Heart right ventricle (tissue), 16 donors: ENCODE measurements around the gene ICOS. TPM values are rescaled to one million over a fixed set of nuclear protein-coding genes. Genes with fewer than 3 reads are reported as not detected.

ENCODE experiments used
- ATAC-seq, 8 donors: fragments of 200-7000 bp; cut with Tn5 transposase; one replicate each; pipeline ENCODE4 v1.9.1; 2020; ENCODE audit warnings: mild to moderate bottlenecking in 8 of 8, moderate library complexity in 8 of 8, moderate number of reproducible peaks in 1 of 8
- DNase-seq, 2 donors: peaks; one replicate each; pipeline ENCODE4 v3.0.0-alpha.2; 2020
- H3K27ac ChIP-seq, 10 donors: fragments of 200-600 bp; sonication (generic) in 2 of 10; one replicate each; pipeline versions ENCODE4 v1.5.0 to v1.8.0; 2020 to 2022; ENCODE audit warnings: mild to moderate bottlenecking in 3 of 10
- H3K27me3 ChIP-seq, 7 donors: fragments of 200-600 bp; one replicate each; pipeline ENCODE4 v1.8.0; 2021 to 2022; ENCODE audit warnings: mild to moderate bottlenecking in 2 of 7
- H3K36me3 ChIP-seq, 9 donors: fragments of 200-600 bp; sonication (generic) in 1 of 9; one replicate each; pipeline versions ENCODE4 v1.5.0 to v1.8.0; 2020 to 2022; ENCODE audit warnings: mild to moderate bottlenecking in 2 of 9
- H3K4me1 ChIP-seq, 9 donors: fragments of 200-600 bp; sonication (generic) in 1 of 9; one replicate each; pipeline versions ENCODE4 v1.5.0 to v1.8.0; 2020 to 2022; ENCODE audit warnings: mild to moderate bottlenecking in 4 of 9
- H3K4me3 ChIP-seq, 10 donors: fragments of 200-600 bp; sonication (generic) in 2 of 10; one replicate each; pipeline versions ENCODE4 v1.5.0 to v1.8.0; 2020 to 2022; ENCODE audit warnings: mild to moderate bottlenecking in 7 of 10, moderate library complexity in 2 of 10
- H3K9me3 ChIP-seq, 11 donors: fragments of 200-600 bp in 10 of 11; sonication (generic) in 2 of 11; one replicate each; pipeline versions ENCODE4 v1.5.0 to v1.8.0; 2013 to 2022; ENCODE audit warnings: mild to moderate bottlenecking in 2 of 11, control low read depth in 1 of 11, moderate library complexity in 1 of 11
- WGBS, 2 donors: extraction: QIAGEN DNeasy Blood & Tissue Kit; methylation state at CpG; one replicate each; pipeline ENCODE4 v1.1.7; 2013; ENCODE audit warnings: inconsistent platforms in 1 of 2; 5-methylcytosine and 5-hydroxymethylcytosine counted together
- intact Hi-C, 10 donors: fragments of 100-400 bp; cut with DNase I; formaldehyde crosslinking; loops; one replicate each; pipeline versions ENCODE4 v1.11.1 to v1.14.2; 2022
- polyA plus RNA-seq, 2 donors: library from polyadenylated mRNA; stranded (reverse); fragments of 200-250 nt; gene quantifications; one replicate each; pipeline ENCODE4 v1.2.3, GENCODE V29; 2013
- total RNA-seq, 10 donors: library from RNA; stranded (reverse); fragmentation: NEBNext Ultra II Directional in 3 of 10; extraction: Animal tissue kit (Norgen Biotek cat#: 25700) in 3 of 10; gene quantifications; one replicate each; pipeline versions ENCODE4 v1.2.1 to v1.2.4, GENCODE V29; 2021 to 2023
- TF ChIP-seq, protein P1 (sequence below), 9 donors: fragments of 200-600 bp; sonication (generic) in 2 of 9; IDR thresholded peaks; one replicate each; pipeline versions ENCODE4 v1.5.0 to v1.8.0; 2021 to 2022; ENCODE audit warnings: antibody characterized with exemption in 9 of 9, mild to moderate bottlenecking in 5 of 9, moderate library complexity in 1 of 9
- donor health status: Arrhythmogenic right ventricular cardiomyopathy.
- donor health status: ischemic (EF 13 %, LVEDD 7.1; RV severe dilation, severe dysfunction).
- donor health status: healthy with polysubstance abuse.
- donor health status: DM: no; HTN: yes; CAD: no.
- donor health status: DM: no; HTN: no; CAD: no.
- donor health status: ischemic (EF 25% LVEDD 6.9; RV normal size, moderate dysfunction).
- donor health status: ischemic (EF 25% LVEDD 5.7; RV mildly dilated, moderate dysfunction).
- donor health status: healthy.
- donor health status: DM: yes; HTN: yes; CAD: no.
- donor health status: Ischemic cardiomyopathy.
- donor health status: ischemic (EF 35%, LVEDD 5.7; RV mildly dilated, moderate dysfunction).
- donor health status: nonischemic (EF 11% LVEDD 7.7; RV severe dilation, severe dysfunction).
- donor health status: DM: yes; HTN: yes; CAD: no.
- donor health status: PGD.
- donor health status: ischemic (EF 29% LVEDD 5.4; RV normal size, mild dysfunction).
- donor health status: nonischemic (EF 23%, LVEDD 6.1; RV moderate dilation, normal function).

The ICOS gene
- total and polyA plus RNA-seq, 12 donors = 0.01 to 1.2 (median 0.09) TPM; not detected in 7

- intact Hi-C loops = loop anchor here in 9 of 10 donors (2.0 to 10.0 kb wide), 7 partner anchors 91 to 426 kb away; no protein-coding TSS in a partner anchor
- H3K4me3 ChIP-seq = peak overlapping the region in 1 of 10 donors; percentile 48
- H3K4me1 ChIP-seq = peaks cover 3 to 25% (median 7%) of the 10 kb centered on the region in 9 donors
- TF ChIP-seq, protein P1, sequence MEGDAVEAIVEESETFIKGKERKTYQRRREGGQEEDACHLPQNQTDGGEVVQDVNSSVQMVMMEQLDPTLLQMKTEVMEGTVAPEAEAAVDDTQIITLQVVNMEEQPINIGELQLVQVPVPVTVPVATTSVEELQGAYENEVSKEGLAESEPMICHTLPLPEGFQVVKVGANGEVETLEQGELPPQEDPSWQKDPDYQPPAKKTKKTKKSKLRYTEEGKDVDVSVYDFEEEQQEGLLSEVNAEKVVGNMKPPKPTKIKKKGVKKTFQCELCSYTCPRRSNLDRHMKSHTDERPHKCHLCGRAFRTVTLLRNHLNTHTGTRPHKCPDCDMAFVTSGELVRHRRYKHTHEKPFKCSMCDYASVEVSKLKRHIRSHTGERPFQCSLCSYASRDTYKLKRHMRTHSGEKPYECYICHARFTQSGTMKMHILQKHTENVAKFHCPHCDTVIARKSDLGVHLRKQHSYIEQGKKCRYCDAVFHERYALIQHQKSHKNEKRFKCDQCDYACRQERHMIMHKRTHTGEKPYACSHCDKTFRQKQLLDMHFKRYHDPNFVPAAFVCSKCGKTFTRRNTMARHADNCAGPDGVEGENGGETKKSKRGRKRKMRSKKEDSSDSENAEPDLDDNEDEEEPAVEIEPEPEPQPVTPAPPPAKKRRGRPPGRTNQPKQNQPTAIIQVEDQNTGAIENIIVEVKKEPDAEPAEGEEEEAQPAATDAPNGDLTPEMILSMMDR (IDR thresholded peaks at IDR 0.05) = no peak
- WGBS, 2 donors = 27 to 40% methylated on average over 3 of the region's 3 CpGs
- peaks cover 0 to 3% (median 0%) of the 10 kb centered on the region in 11 donors for H3K9me3 ChIP-seq
- no peaks in the 10 kb centered on the region for H3K27me3 ChIP-seq
- ATAC-seq = peak in 7 of 8 donors; percentile 17 to 53 (median 36)
- H3K36me3 ChIP-seq = no peaks in the 10 kb centered on the region
- H3K27ac ChIP-seq = peak overlapping the region in 7 of 10 donors; percentile 20 to 86 (median 50)
- no peak for DNase-seq
Observed at GRCh38 chr2:203908797-203909185, 27.8 kb upstream of the ICOS start.

GRCh38 chr2:203909261-203909967 is 27.1 kb upstream of the ICOS start:
- peak; percentile 82 to 94 (median 86) for ATAC-seq
- WGBS, 2 donors = 12 to 29% methylated on average over 8 of the region's 8 CpGs
- TF ChIP-seq, protein P1 (IDR thresholded peaks at IDR 0.05) = peak; percentile 50 to 89 (median 82)
- H3K27me3 ChIP-seq = no peaks in the 10 kb centered on the region
- H3K4me3 ChIP-seq = peak overlapping the region in 7 of 10 donors; percentile 19 to 48 (median 35)
- H3K9me3 ChIP-seq = no peaks in the 10 kb centered on the region
- peaks cover 3 to 28% (median 7%) of the 10 kb centered on the region in 9 donors for H3K4me1 ChIP-seq
- peak overlapping the region in 6 of 10 donors; percentile 20 to 86 (median 48) for H3K27ac ChIP-seq
- DNase-seq = peak in 1 of 2 donors; percentile 63
- no peaks in the 10 kb centered on the region for H3K36me3 ChIP-seq
- intact Hi-C loops = loop anchor here in 9 of 10 donors (2.0 to 10.0 kb wide), 7 partner anchors 92 to 427 kb away; no protein-coding TSS in a partner anchor

- Histone ChIP-seq H3K4me3 (peak overlapping the region in 7 of 10 donors; percentile 19 to 48 (median 35)), H3K4me1 (peaks cover 3 to 33% (median 7%) of the 10 kb centered on the region in 9 donors), H3K9me3 (no peaks in the 10 kb centered on the region), H3K27me3 (no peaks in the 10 kb centered on the region), H3K36me3 (no peaks in the 10 kb centered on the region), H3K27ac (peak overlapping the region in 3 of 10 donors; percentile 18 to 59 (median 44))
- DNase-seq = no peak
- ATAC-seq = peak in 1 of 8 donors; percentile 13
- 38 to 53% methylated on average over 5 of the region's 5 CpGs for WGBS, 2 donors
- intact Hi-C loops = loop anchor here (2.0 to 10.0 kb wide), 7 partner anchors 93 to 428 kb away; no protein-coding TSS in a partner anchor
- TF ChIP-seq, protein P1 (IDR thresholded peaks at IDR 0.05) = peak in 1 of 9 donors; percentile 4
Observed at GRCh38 chr2:203909974-203910373, 26.6 kb upstream of the ICOS start.

DNA sequence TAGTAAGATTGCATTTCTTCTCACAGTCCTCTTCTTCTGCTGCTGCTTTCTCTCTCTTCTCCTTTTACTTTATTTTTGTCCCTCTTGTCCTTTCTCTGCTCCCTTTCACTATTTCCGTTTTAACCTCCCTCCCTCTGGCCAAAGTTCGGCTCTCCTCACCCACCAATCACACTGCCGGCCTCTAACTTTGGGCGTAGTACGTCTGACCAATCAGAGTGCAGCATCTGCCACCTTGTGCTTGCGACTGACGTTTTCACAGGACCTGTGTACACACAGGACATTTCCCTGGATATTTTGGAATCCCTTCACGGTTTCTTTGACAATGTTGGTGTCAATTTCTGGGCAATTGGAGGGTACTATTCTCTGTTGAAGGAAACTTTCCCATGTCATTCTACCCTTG is 22.6 kb upstream of the ICOS start:
- 82 to 83% methylated on average over 8 of the region's 8 CpGs for whole genome bisulfite sequencing, 2 donors
- ATAC-seq = no peak
- intact Hi-C loops = loop anchor here in 1 of 10 donors (5.0 kb wide), 1 partner anchor 432 kb away; no protein-coding TSS in a partner anchor

More for the DNA sequence above, 22.6 kb upstream of the ICOS start:
- Histone ChIP-seq H3K27ac (no peak overlapping the region), H3K36me3 (no peaks in the 10 kb centered on the region), H3K9me3 (no peaks in the 10 kb centered on the region), H3K4me1 (peaks cover 2 to 35% (median 16%) of the 10 kb centered on the region in 9 donors), H3K27me3 (no peaks in the 10 kb centered on the region), H3K4me3 (no peak overlapping the region)
- TF ChIP-seq, protein P1 (IDR thresholded peaks at IDR 0.05) = no peak
- no peak for DNase-seq
